IMR-90 (cell line): Measurements from ENCODE around the gene HOXB1. TPM values are rescaled to one million over a fixed set of nuclear protein-coding genes. Genes with fewer than 3 reads are reported as not detected.

ENCODE experiments used
- ATAC-seq: fragments of 200-7000 bp; cut with Tn5 transposase; 2 replicates; pipeline ENCODE4 v1.9.1; 2020; ENCODE audit warnings: low read depth, mild to moderate bottlenecking, moderate library complexity
- BruUV-seq: library from RNA; stranded (reverse); fragments of 400-500 nt; replicated peaks from 2 replicates; lab custom pipeline; 2021; lab: Mats Ljungman, UMichigan
- CTCF ChIA-PET: fragments of 300-600 bp; formaldehyde crosslinking; extraction: SDS; loops from one replicate; lab custom pipeline; 2021; ENCODE audit warnings: antibody characterized with exemption; lab: Yijun Ruan, JAX
- POLR2A ChIA-PET: fragments of 300-600 bp; sonication (Branson Sonifier 250); formaldehyde crosslinking; loops from one replicate; lab custom pipeline; 2022; ENCODE audit warnings: antibody characterized with exemption; ENCODE audit not compliant: unreplicated experiment; lab: Charles Lee
- DNase-seq: peaks from one replicate; pipeline ENCODE4 v3.0.0; 2013
- H2AFZ ChIP-seq: replicated peaks from 2 replicates; pipeline ENCODE3; 2013; ENCODE audit warnings: low read length, mild to moderate bottlenecking; ENCODE audit not compliant: poor library complexity
- H2AK5ac ChIP-seq: 2 replicates; pipeline ENCODE4 v1.6.1; 2013; ENCODE audit warnings: low read depth, low read length, inconsistent platforms
- H2AK9ac ChIP-seq: replicated peaks from 2 replicates; pipeline ENCODE3; 2013; ENCODE audit warnings: mild to moderate bottlenecking, low read depth, low read length, moderate library complexity; ENCODE audit not compliant: poor library complexity
- H2BK120ac ChIP-seq: 2 replicates; pipeline ENCODE4 v1.6.1; 2013; ENCODE audit warnings: low read depth, low read length, inconsistent platforms
- H2BK15ac ChIP-seq: 3 replicates; pipeline ENCODE4 v1.6.1; 2013; ENCODE audit warnings: low read depth, low read length, inconsistent platforms
- H2BK20ac ChIP-seq: 2 replicates; pipeline ENCODE4 v1.6.1; 2013; ENCODE audit warnings: low read depth, mild to moderate bottlenecking, inconsistent platforms, low read length, moderate library complexity
- H2BK5ac ChIP-seq: 2 replicates; pipeline ENCODE4 v1.6.1; 2013; ENCODE audit warnings: mild to moderate bottlenecking, low read depth, low read length, inconsistent platforms; ENCODE audit not compliant: poor library complexity, severe bottlenecking
- H3K14ac ChIP-seq: replicated peaks from 2 replicates; pipeline ENCODE4 v1.6.1; 2013; ENCODE audit warnings: low read depth, low read length, inconsistent platforms
- H3K18ac ChIP-seq: 2 replicates; pipeline ENCODE4 v1.6.1; 2013; ENCODE audit warnings: low read depth, low read length, control low read depth
- H3K23ac ChIP-seq: 2 replicates; pipeline ENCODE4 v1.6.1; 2013; ENCODE audit warnings: low read depth, low read length, inconsistent platforms
- H3K27ac ChIP-seq: 2 replicates; pipeline ENCODE4 v1.5.1; 2013; ENCODE audit warnings: mild to moderate bottlenecking, control low read depth, low read length; ENCODE audit not compliant: insufficient read depth
- H3K27me3 ChIP-seq: 2 replicates; pipeline ENCODE4 v1.6.1; 2013; ENCODE audit warnings: low read length; ENCODE audit not compliant: control insufficient read depth, insufficient read depth
- H3K36me3 ChIP-seq: 2 replicates; pipeline ENCODE4 v1.6.1; 2013; ENCODE audit warnings: low read length, mixed read lengths; ENCODE audit not compliant: control insufficient read depth, insufficient read depth
- H3K4ac ChIP-seq: 2 replicates; pipeline ENCODE4 v1.6.1; 2013; ENCODE audit warnings: low read depth, low read length, inconsistent platforms
- H3K4me1 ChIP-seq: 2 replicates; pipeline ENCODE4 v1.6.1; 2013; ENCODE audit warnings: low read length, mixed read lengths; ENCODE audit not compliant: control insufficient read depth, insufficient read depth
- H3K4me2 ChIP-seq: 2 replicates; pipeline ENCODE4 v1.6.1; 2013; ENCODE audit warnings: low read depth, mild to moderate bottlenecking, control low read depth, low read length, moderate library complexity
- H3K4me3 ChIP-seq: 2 replicates; pipeline ENCODE4 v1.5.1; 2013; ENCODE audit warnings: low read depth, mild to moderate bottlenecking, control low read depth, low read length, moderate library complexity; ENCODE audit not compliant: insufficient read depth
- H3K56ac ChIP-seq: 2 replicates; pipeline ENCODE4 v1.6.1; 2013; ENCODE audit warnings: low read length, inconsistent platforms; ENCODE audit not compliant: insufficient read depth; ENCODE audit errors: extremely low read depth
- H3K79me1 ChIP-seq, 2 experiments: 2 replicates each; pipeline ENCODE4 v1.6.1; 2013; ENCODE audit warnings: low read length in 2 of 2, inconsistent platforms in 1 of 2, low read depth in 1 of 2
- H3K9ac ChIP-seq: 2 replicates; pipeline ENCODE4 v1.6.1; 2013; ENCODE audit warnings: low read depth, low read length, control low read depth
- H3K9me1 ChIP-seq: 2 replicates; pipeline ENCODE4 v1.6.1; 2013; ENCODE audit warnings: low read length, inconsistent platforms; ENCODE audit not compliant: insufficient read depth
- H3K9me3 ChIP-seq: 2 replicates; pipeline ENCODE4 v1.6.1; 2013; ENCODE audit warnings: low read length; ENCODE audit not compliant: control insufficient read depth, insufficient read depth
- H4K20me1 ChIP-seq: 2 replicates; pipeline ENCODE4 v1.6.1; 2013; ENCODE audit warnings: low read length, inconsistent platforms; ENCODE audit not compliant: insufficient read depth
- H4K5ac ChIP-seq: 2 replicates; pipeline ENCODE4 v1.6.1; 2013; ENCODE audit warnings: mild to moderate bottlenecking, low read depth, low read length, control low read depth
- H4K8ac ChIP-seq, 2 experiments: 2 replicates each; pipeline ENCODE4 v1.6.1; 2013; ENCODE audit warnings: low read depth in 2 of 2, low read length in 2 of 2, control low read depth in 1 of 2, inconsistent platforms in 1 of 2
- H4K91ac ChIP-seq: 2 replicates; pipeline ENCODE4 v1.6.1; 2013; ENCODE audit warnings: low read depth, low read length, inconsistent platforms; ENCODE audit not compliant: insufficient read depth
- CHD1 ChIP-seq: IDR thresholded peaks from 2 replicates; pipeline ENCODE4 v1.6.1; 2012; ENCODE audit warnings: low read depth, low read length, improper control_type of control experiment
- CTCF ChIP-seq: conservative IDR thresholded peaks from 2 replicates; pipeline ENCODE4 v1.5.1; 2012; ENCODE audit warnings: mild to moderate bottlenecking, low read depth, low read length, improper control_type of control experiment
- MAZ ChIP-seq: IDR thresholded peaks from 2 replicates; pipeline ENCODE4 v1.6.1; 2012; ENCODE audit warnings: low read depth, mild to moderate bottlenecking, low read length, improper control_type of control experiment, moderate library complexity, borderline replicate concordance
- POLR2A ChIP-seq: IDR thresholded peaks from 2 replicates; pipeline ENCODE4 v1.6.1; 2012; ENCODE audit warnings: mild to moderate bottlenecking, low read depth, low read length
- RCOR1 ChIP-seq: IDR thresholded peaks from 2 replicates; pipeline ENCODE4 v1.6.1; 2012; ENCODE audit warnings: mild to moderate bottlenecking, low read length, improper control_type of control experiment; ENCODE audit not compliant: insufficient replicate concordance
- RFX5 ChIP-seq: IDR thresholded peaks from 2 replicates; pipeline ENCODE4 v1.8.0; 2012; ENCODE audit warnings: low read depth, mild to moderate bottlenecking, low read length, moderate library complexity
- SMC3 ChIP-seq: fragments of 150-350 bp; IDR thresholded peaks from 2 replicates; pipeline ENCODE4 v1.6.1; 2016; ENCODE audit warnings: low read depth, mild to moderate bottlenecking, antibody characterized with exemption, low read length, moderate library complexity
- WGBS, 2 experiments: methylation state at CpG; one replicate each; pipeline versions ENCODE4 v1.1.5 to v1.1.7; 2013; ENCODE audit warnings: missing lambda C conversion rate in 2 of 2; ENCODE audit not compliant: insufficient read length in 1 of 2; ENCODE audit errors: extremely low coverage in 2 of 2; 5-methylcytosine and 5-hydroxymethylcytosine counted together
- dilution Hi-C: fragments of 300-500 bp; cut with HindIII; formaldehyde crosslinking; loops from one replicate; pipeline ENCODE4 v1.14.3; 2018; ENCODE audit warnings: low sequenced_read_pairs; ENCODE audit not compliant: unreplicated experiment
- in situ Hi-C: fragments of 300-500 bp; cut with MboI; formaldehyde crosslinking; loops from 3 replicates; pipeline ENCODE4 v1.14.3; 2019; ENCODE audit warnings: low sequenced_read_pairs, inconsistent platforms, mixed read lengths
- intact Hi-C: fragments of 100-400 bp; cut with micrococcal nuclease; formaldehyde crosslinking; loops from 2 replicates; pipeline ENCODE4 v1.10.0; 2022
- polyA plus RNA-seq, 3 experiments: library from polyadenylated mRNA; depleted of rRNA; stranded (reverse); fragments of >200 nt; gene quantifications; 2 replicates each; pipeline ENCODE4 v1.2.3, GENCODE V29; 2012; ENCODE audit warnings: low replicate concordance in 1 of 3
- total RNA-seq: library from RNA; depleted of rRNA; stranded (reverse); fragments of >200 nt; gene quantifications from 2 replicates; pipeline ENCODE4 v1.2.3, GENCODE V29; 2012

HOXB1 gene
- total and polyA plus RNA-seq, 2 of the 4 experiments (the other 2 are of a cell fraction) = not detected

GRCh38 chr17:48567209-48567608 is 36.4 kb upstream of the HOXB1 start:
- peak overlapping the region; percentile 47 for H4K5ac ChIP-seq
- TF ChIP-seq MAZ (no peak), RFX5 (no peak), RCOR1 (no peak), SMC3 (no peak), CHD1 (no peak), POLR2A (no peak), CTCF (no peak)
- H3K4ac ChIP-seq = peak overlapping the region; percentile 99
- H2BK5ac ChIP-seq = peak overlapping the region; percentile 99
- ATAC-seq (no peak), DNase-seq (no peak)
- H3K23ac ChIP-seq = peak overlapping the region; percentile 99
- in situ Hi-C loops = no loop called here
- H3K27me3 ChIP-seq = no peaks in the 10 kb centered on the region
- H4K8ac ChIP-seq = peak overlapping the region; percentile 77 to 92
- H4K91ac ChIP-seq = peak overlapping the region; percentile 96
- POLR2A ChIA-PET = interaction anchor here (0.8 to 1.3 kb wide), 2 partner anchors 9 to 26 kb away, joined by 3 to 4 read pairs; no protein-coding TSS in a partner anchor
- H3K14ac ChIP-seq = peak overlapping the region; percentile 95
- peak overlapping the region; percentile 93 for H3K27ac ChIP-seq
- intact Hi-C loops = no loop called here
- H3K79me1 ChIP-seq = peaks cover 0 to 13% of the 10 kb centered on the region in 2 experiments; a peak in 1 of 4 replicates
- H3K4me3 ChIP-seq = no peak overlapping the region
- peak overlapping the region; percentile 78 for H2AK5ac ChIP-seq
- H3K9me3 ChIP-seq = no peaks in the 10 kb centered on the region
- peak overlapping the region; percentile 83 for H3K4me2 ChIP-seq
- peaks cover 20% of the 10 kb centered on the region for H3K9me1 ChIP-seq
- peaks cover 47% of the 10 kb centered on the region; the same call in 1 of the 2 replicates for H3K36me3 ChIP-seq
- dilution Hi-C loops = no loop called here
- 0 out of 2 replicates have a peak overlapping the region, but pooled peaks have one; percentile 46 for H3K56ac ChIP-seq
- H3K4me1 ChIP-seq = peaks cover 56% of the 10 kb centered on the region
- H2AFZ ChIP-seq = peak overlapping the region; percentile 12
- peak overlapping the region; percentile 75 for H2AK9ac ChIP-seq
- CTCF ChIA-PET = no interaction called here
- no TSS peak for BruUV-seq
- H2BK120ac ChIP-seq = peak overlapping the region; percentile 83
- H4K20me1 ChIP-seq = peaks cover 20% of the 10 kb centered on the region
- peak overlapping the region; percentile 92 for H3K9ac ChIP-seq
- peak overlapping the region; percentile 64 for H3K18ac ChIP-seq
- peak overlapping the region; percentile 48 for H2BK20ac ChIP-seq
- WGBS, 2 experiments = 0% methylated on average over 1 of the region's 6 CpGs; no CpG with 5 or more reads in 1 of the 2 experiments
- H2BK15ac ChIP-seq = peak overlapping the region; percentile 89
